ENCODE data around the gene GLI1. TPM values are rescaled to one million over a fixed set of nuclear protein-coding genes. Genes with fewer than 3 reads are reported as not detected.

Gene GLI1
- total and polyA plus RNA-seq, 2 of the 13 experiments (the other 11 are each of a cell fraction or from before 2014, with no cell fraction given): 0.09 to 0.20 TPM

DNA sequence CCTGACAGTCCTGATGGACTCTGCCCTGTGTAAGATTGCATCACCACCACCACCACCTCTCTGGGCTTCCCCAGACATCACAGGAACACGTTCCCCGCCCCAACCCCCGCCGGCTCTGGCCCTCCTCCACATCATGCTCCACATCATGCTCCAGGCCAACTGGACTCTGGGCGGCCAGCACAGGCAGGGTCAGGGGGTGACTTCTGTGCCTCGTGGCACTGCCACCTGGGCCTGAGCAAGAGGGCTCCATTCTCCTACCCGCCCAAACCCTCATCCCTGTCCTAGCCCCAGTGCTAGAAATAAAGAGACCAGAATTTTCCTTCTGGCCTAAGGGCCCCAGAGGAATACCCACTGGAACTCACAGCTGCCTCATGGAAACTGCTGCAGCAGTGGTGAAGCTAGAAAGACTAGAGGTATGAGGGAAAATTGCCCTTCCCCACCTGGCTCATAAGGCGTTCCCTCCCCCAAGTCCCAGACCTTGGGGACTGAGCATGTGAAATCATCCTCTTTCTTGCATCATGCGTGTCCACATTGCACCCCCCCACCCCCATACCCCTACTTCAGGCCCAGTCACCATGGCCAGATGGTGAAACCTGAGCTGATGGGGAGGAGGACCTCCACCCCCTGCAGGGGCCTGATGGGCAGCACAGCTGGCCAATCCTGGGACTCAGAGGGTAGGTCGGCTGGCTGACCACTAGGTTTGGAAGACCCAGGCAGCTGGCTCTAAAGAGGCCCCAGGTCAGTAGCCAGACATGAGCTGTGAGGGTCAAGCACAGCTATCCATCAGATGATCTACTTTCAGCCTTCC, 4.8 kb upstream of the GLI1 start, which contains the start of gene INHBE (continued):
- no peak for TF ChIP-seq ZNF136 (CRISPR knock-in tag; IDR thresholded peaks at IDR 0.05; ENCODE audit: low read depth)
- no peak for TF ChIP-seq REL (CRISPR knock-in tag; conservative IDR thresholded peaks at IDR 0.05)
- TF ChIP-seq, protein P1, sequence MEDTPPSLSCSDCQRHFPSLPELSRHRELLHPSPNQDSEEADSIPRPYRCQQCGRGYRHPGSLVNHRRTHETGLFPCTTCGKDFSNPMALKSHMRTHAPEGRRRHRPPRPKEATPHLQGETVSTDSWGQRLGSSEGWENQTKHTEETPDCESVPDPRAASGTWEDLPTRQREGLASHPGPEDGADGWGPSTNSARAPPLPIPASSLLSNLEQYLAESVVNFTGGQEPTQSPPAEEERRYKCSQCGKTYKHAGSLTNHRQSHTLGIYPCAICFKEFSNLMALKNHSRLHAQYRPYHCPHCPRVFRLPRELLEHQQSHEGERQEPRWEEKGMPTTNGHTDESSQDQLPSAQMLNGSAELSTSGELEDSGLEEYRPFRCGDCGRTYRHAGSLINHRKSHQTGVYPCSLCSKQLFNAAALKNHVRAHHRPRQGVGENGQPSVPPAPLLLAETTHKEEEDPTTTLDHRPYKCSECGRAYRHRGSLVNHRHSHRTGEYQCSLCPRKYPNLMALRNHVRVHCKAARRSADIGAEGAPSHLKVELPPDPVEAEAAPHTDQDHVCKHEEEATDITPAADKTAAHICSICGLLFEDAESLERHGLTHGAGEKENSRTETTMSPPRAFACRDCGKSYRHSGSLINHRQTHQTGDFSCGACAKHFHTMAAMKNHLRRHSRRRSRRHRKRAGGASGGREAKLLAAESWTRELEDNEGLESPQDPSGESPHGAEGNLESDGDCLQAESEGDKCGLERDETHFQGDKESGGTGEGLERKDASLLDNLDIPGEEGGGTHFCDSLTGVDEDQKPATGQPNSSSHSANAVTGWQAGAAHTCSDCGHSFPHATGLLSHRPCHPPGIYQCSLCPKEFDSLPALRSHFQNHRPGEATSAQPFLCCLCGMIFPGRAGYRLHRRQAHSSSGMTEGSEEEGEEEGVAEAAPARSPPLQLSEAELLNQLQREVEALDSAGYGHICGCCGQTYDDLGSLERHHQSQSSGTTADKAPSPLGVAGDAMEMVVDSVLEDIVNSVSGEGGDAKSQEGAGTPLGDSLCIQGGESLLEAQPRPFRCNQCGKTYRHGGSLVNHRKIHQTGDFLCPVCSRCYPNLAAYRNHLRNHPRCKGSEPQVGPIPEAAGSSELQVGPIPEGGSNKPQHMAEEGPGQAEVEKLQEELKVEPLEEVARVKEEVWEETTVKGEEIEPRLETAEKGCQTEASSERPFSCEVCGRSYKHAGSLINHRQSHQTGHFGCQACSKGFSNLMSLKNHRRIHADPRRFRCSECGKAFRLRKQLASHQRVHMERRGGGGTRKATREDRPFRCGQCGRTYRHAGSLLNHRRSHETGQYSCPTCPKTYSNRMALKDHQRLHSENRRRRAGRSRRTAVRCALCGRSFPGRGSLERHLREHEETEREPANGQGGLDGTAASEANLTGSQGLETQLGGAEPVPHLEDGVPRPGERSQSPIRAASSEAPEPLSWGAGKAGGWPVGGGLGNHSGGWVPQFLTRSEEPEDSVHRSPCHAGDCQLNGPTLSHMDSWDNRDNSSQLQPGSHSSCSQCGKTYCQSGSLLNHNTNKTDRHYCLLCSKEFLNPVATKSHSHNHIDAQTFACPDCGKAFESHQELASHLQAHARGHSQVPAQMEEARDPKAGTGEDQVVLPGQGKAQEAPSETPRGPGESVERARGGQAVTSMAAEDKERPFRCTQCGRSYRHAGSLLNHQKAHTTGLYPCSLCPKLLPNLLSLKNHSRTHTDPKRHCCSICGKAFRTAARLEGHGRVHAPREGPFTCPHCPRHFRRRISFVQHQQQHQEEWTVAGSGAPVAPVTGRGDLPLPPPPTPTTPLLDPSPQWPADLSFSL (CRISPR knock-in tag; IDR thresholded peaks at IDR 0.05): no peak
- no peak for TF ChIP-seq SOX6 (IDR thresholded peaks at IDR 0.05)
- TF ChIP-seq SOX6 (CRISPR knock-in tag; IDR thresholded peaks at IDR 0.05): peak; percentile 80
- TF ChIP-seq ZMYM2 (CRISPR knock-in tag; IDR thresholded peaks at IDR 0.05): no peak; the same call in 1 of the 2 replicates
- no peak for TF ChIP-seq ZNF737 (CRISPR knock-in tag; IDR thresholded peaks at IDR 0.05; ENCODE audit: borderline replicate concordance)
- TF ChIP-seq CBX1 (IDR thresholded peaks at IDR 0.05; ENCODE audit: low read depth): no peak
- TF ChIP-seq U2AF1 (optimal IDR thresholded peaks at IDR 0.05; ENCODE audit: low read depth, low read length): no peak
- TF ChIP-seq, protein P2, sequence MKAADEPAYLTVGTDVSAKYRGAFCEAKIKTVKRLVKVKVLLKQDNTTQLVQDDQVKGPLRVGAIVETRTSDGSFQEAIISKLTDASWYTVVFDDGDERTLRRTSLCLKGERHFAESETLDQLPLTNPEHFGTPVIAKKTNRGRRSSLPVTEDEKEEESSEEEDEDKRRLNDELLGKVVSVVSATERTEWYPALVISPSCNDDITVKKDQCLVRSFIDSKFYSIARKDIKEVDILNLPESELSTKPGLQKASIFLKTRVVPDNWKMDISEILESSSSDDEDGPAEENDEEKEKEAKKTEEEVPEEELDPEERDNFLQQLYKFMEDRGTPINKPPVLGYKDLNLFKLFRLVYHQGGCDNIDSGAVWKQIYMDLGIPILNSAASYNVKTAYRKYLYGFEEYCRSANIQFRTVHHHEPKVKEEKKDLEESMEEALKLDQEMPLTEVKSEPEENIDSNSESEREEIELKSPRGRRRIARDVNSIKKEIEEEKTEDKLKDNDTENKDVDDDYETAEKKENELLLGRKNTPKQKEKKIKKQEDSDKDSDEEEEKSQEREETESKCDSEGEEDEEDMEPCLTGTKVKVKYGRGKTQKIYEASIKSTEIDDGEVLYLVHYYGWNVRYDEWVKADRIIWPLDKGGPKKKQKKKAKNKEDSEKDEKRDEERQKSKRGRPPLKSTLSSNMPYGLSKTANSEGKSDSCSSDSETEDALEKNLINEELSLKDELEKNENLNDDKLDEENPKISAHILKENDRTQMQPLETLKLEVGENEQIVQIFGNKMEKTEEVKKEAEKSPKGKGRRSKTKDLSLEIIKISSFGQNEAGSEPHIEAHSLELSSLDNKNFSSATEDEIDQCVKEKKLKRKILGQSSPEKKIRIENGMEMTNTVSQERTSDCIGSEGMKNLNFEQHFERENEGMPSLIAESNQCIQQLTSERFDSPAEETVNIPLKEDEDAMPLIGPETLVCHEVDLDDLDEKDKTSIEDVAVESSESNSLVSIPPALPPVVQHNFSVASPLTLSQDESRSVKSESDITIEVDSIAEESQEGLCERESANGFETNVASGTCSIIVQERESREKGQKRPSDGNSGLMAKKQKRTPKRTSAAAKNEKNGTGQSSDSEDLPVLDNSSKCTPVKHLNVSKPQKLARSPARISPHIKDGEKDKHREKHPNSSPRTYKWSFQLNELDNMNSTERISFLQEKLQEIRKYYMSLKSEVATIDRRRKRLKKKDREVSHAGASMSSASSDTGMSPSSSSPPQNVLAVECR (CRISPR knock-in tag; IDR thresholded peaks at IDR 0.05; ENCODE audit: borderline replicate concordance): peak; percentile 84
- TF ChIP-seq ZNF569 (CRISPR knock-in tag; IDR thresholded peaks at IDR 0.05; ENCODE audit: borderline replicate concordance): 0 out of 2 replicates have a peak, but pooled peaks have one; percentile 41
- TF ChIP-seq NKX3-1 (CRISPR knock-in tag; IDR thresholded peaks at IDR 0.05): no peak

All from HepG2 (cell line).